GM04503 (cell line): ENCODE measurements around the gene WDR90.

ENCODE experiments used
- DNase-seq: peaks from one replicate; pipeline ENCODE4 v3.0.0-alpha.2; 2012; ENCODE audit warnings: low read depth

WDR90 gene

DNA sequence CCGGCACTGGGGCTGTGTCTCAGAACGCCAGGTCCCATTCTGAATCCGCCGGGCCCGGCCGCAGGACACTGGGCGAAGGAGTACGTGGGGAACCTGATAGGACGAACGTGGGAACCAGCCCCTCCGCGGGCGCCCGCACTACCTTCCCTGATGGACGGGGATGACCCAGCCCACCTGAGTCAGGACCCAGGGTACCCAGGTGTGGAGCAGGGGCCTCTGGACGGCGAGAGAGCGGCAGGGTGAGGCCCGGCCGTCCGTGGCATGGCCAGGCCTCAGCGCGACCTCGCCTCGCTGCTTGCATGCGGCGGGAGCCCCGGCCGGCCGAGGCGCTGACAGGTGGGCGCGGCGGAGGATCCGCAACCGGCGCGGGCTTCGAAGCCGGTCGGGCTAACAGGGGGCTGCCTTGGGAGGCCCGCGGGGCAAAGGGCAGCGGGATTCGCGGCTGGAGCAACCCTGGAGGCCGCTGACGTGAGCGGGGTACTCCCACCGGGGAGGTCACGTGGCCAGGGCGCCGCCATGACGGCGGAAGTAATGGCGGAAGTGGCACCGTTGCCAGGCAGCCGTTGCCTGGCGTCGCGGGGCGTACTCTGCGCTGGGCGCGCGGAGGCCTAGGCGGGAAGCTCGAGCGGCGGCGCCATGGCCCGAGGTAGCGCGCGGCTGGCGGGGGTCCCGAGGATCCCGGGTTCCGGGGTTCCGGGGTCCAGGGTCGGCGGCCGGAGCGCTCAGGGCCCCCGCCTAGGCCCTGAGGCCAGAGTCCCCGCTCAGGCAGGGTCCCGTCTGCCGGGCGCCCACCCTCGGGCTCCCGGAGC is at the start of gene WDR90:
TSS of gene WDR90 (plus strand) at position 585 of the 809 bp plus-strand sequence. CDS start at position 637, 52 bp downstream.
- no peak for DNase-seq

DNA sequence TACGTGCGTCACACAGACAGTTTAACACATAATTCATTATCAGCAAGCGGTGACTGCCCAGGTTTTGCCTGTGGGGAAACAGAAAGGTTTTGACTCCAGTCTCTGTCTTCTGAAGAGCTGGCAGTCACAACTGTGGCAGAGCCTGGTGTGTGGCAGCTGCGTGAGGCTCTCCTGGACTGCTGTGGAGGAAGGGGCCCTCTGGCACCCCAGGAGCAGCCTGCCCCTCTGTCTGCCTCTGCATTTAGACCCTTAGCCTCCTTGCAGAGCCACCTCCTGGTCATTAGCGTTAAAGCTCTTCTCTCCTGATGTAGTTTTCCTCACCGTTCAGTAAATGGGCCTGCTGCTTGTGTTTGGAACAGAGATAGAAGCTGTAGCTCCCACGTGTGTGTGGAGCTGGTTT is 48.4 kb upstream of the WDR90 start:
- no peak for DNase-seq

DNA sequence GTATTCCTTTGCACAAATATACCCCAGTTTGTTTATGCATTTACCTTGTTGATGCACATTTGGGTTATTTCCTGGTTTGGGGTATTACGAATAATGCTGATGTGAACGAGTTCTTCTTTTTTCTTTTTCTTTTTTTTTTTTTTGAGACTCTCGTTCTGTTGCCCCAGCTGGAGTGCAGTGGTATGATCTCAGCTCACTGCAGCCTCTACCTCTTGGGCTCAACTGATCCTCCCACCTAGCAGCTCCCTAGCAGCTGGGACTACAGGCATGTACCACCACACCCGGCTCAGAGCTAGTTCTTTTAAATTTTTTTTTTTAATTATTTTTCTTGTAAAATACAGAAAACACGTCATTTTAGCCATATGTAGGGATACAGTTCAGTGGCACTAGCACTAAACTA is 45.2 kb upstream of the WDR90 start:
- DNase-seq: no peak

DNA sequence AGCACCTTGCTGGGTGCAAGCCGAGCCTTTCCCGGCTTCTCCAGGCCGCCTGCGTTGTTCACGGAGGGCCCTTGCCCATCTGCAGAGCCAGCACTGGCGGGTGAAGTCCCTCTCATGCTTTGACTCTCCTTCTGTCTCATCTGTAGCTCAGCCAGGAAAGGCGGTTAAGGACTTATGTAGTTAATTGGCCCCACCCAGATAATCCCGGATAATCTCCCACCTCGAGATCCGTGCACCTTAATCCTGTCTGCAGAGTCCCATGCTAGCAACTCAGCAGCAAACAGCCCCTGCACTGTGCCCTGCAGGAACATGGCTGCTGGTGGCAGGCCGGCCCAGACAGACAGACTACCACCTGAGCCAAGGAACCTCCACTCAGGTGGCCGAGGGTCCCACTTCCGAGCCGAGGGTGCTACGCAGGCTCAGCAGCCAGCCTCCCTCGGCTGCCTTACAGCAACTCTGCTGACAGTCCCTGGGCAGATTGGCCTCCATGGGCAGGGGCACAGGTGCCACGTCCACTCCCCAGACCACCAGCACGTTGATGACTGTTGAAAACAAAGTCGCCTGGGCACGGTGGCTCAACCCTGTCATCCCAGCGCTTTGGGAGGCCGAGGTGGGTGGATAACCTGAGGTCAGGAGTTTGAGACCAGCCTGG is 42.4 kb upstream of the WDR90 start:
- no peak for DNase-seq

DNA sequence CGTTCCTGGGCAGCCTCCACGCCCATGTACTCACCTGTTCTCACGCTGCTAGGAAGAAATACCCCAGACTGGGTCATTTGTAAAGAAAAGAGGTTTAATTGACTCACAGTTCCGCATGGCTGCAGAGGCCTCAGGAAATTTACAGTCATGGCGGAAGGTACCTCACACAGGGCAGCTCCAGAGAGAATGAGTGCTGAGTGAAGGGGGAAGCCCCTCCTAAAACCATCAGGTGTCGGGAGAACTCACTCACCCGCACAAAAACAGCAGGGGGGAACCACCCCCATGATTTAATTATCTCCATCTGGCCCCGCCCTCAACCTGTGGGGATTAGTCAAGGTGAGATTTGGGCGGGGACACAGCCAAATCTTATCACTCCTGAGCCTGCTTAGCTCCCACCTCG is 41.1 kb upstream of the WDR90 start:
- no peak for DNase-seq

DNA sequence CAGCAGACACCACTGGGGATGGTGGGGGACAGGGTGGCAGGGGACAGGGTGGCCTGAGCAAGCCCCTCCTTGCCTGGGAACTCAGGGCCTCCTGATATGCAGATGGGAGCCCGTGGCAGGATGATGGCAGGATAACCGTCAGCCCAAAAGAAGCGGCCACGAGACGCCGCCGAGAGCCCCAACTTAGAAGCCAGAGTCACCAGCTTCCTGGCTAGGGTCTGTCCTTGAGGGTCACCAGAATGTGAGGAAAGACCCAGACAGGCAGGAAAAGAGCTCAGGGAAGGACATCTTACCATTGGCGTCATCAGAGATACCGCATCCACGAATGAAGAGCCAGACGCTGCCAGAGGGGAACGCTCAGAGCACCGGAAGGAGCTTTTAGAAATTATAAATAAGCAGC is 39.8 kb upstream of the WDR90 start:
- no peak for DNase-seq

DNA sequence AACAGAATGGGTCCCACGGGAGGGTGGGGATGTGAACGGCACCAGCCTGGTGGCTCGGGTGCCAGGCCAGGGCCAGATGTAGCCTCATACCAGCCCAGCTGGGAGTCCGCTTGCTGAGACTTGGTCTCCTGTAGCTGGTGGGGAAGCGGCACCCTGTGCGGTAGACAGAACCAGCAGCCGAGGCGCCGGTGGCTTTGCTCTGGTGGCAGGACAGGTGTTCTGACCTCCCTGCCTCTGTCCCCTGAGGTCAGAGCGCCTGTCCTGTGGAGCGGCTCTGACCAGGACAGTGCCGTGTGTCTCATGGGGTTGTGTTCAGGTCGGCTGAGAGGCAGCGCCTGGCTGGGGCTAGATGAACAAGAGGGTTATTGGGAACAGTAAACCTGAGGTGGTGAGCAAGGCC is 39.2 kb upstream of the WDR90 start:
- DNase-seq: no peak

DNA sequence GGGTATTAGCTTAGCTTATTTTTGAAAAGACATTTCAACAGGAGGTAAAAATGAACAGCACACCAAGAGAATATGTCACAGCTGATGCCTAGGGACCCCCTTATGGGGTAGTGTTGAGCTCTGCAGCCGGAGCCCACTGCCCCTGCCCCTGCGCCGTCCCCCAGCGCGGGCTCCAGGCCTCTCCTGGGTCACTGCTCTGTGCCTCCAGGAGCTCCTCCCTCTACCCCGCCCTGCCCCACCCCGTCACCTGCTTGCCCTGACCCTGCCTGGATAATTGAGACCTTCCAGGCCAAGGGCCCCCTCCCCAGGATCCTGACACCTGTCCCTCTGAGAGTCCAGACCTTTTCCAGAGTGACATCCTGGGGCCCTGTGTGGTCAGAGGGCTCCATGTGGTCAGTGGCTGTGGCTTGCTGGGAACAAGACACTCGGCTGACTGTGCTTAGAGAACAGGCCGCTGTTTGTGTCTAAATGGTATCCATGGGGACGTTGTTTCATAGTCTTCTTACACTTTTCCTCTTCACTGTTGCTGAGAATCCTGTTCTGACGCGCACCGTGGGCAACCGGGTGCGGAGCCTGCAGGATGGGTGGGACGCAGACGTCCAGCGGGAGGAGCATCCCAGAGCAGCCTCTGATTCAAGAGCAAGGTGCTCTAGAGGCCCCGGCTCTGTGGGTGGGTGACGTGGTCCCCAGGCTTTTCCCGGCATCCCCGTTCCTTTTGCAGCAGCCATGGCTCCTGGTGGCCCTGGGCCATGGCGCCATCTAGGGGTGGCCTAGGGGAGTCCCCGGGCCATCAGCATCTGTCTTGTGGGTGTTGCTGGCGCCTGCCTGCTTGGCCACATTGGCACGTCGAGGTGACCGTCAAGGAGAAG is 38.4 kb upstream of the WDR90 start:
- DNase-seq: no peak

DNA sequence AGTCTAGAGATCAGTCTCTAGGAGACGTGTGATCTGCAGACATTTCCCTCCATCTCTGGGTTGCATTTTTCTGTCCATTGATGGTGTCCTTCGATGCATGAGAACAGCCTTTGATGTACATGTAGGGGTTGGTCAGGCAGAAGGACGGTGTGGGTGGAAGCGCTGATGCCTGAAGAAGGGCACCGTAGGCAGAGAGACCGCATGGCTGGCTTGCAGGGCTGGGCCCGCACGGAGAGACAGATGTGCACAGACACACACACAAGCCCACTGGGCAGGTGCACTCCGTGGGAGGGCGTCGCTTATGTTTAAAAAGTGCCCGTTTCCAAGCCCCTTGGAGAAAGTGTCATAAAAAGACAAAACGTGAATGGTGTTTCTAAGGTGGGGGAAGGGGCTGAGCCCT is 34.0 kb upstream of the WDR90 start:
- no peak for DNase-seq

DNA sequence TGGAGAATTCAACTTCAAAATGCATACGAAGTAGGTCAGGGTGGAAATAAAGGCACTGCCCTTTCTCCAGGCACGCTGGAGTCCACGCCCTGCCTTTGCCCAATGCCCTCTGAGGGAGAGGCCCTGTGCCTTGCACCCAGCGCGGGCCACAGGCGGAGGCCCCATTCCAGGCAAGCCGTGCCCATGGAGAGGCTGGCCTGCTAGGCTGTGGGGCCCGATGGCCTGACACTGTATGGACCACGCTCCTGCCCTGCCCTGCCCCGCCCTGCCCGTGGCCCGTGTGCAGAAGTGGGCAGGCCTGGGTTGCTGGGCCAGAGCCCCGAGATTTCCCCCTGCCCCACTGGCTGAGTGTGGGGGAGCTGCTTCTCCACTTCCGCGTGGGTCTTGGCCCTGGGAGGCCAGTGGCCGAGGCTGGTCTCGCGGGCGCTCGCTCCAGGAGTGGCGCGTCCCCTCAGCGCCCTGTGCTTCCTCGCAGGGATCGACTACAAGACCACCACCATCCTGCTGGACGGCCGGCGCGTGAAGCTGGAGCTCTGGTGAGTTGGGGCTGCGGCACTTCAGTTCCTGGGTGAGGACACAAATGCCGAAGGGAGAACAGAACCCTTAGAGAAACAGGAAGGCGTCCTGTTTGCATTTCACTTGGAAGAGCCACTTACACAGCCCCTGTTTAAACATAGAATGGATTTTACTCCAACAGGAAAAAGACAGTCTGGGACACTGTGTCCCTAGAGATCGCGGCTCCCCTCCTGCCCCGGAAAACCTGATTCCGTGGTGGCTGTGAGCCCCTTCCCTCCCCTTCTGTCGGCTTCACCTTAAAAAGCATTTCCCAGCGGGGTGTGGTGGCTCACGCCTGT is 32.2 kb upstream of the WDR90 start:
- no peak for DNase-seq

DNA sequence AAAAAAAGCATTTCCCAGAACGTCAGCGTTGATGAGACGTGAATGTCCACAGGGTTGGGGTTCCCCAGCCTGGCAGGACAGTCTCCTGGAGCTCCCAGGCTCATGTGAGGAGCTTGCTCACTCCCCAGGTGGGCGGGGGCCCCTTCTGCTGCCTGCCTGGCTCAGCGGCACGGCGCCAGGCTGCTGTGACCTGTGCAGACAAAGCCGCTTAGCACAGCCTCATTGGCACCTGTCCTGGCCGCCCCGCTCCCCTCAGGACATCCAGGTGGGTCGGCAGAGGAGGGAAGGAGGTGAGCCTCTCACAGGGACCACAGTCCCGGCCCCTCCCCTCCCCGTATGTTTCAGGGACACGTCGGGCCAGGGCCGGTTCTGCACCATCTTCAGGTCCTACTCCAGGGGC is 31.3 kb upstream of the WDR90 start:
- DNase-seq: no peak

DNA sequence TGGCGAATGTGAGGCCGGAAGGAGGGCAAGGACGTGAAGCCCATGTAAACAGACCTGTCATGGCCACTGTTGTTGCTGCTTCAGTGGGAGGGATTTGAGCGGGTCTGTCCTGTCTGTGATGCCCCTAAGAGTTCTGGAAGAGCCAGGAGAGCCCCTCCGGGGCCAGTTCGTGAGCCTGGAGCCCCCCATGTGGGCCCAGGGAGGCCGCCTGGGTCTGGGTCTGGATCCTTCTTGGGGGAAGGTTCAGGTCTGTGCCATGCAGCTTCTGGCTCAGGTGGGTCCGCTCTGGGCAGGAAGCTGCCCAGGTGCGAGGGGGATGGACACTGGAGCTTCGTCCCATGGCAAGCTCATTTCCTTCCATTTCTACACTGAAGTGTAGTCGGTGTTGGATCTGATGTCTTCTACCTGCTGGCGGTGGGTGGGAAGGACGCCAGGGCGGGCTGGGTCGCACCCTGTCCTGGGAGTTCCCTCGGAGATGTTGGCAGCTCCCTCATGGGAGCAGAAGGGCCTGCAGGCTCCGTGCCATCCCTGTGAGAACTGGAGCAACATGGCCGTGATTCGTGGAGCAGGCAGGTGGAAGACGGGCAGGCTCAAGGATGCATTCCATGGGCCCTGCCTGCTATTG is 29.6 kb upstream of the WDR90 start:
- no peak for DNase-seq

DNA sequence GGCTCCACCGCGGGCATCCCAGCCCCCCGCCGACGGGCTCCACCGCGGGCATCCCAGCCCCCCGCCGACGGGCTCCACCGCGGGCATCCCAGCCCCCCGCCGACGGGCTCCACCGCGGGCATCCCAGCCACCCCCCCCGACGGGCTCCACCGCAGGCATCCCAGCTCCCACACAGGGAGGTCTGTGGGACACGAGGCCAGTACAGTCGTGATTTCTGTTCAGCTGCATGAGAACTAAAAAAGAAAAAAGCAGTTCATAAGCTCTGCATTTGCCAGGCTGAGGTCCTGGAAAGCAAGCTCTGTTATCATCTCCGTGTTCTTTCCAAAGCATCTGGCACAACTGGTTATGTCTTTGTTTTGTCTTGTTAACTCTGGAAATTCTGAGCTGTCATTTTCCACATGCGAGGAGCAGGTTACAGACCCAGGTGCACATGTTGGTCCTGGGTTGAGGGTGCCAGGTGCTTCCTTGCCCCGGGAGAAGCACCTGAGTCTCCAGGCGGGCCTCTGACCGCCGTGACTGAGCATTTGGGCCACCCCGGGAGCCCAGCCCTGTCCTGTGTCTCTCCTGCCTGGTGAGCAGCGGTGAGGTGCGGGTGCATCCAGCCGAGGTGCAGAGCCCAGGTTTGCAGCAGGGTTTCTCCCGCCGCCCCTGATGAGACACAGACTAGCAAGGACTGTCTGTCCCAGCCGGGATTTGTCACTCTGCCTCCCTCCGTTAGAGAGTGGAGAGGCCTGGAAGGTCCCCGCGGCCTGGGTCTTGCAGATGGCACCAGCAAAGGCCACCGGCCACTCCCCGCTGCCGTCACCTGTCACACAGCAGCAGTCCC is 28.3 kb upstream of the WDR90 start:
- no peak for DNase-seq

DNA sequence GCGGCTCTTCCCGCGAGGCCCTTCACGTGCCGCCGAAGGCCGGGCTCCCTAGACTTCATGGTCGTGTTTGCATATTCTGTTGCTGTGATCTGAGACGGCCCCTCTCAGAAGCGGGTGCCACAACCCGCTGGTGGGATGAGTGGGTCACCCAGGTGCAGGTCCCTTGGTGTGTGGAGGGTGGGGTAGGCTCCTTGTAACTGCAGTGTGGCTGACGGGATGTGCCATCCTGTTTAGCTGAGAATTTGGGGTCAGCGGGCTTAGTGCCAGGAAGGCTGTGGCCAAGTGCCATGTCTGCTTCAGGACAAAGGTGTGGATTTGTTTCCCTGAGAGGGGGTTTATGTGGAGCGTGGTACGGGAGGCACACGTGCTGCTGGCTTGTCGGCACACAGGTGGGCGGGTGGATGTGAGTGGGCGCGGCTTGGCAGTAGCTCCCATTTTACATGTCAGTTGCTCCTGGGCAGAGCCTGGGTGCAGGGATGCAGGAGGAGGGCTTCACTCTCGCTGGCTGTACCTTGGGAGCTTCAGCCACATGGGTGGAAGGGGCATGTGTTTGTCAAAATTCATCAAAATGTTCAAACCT is 27.5 kb upstream of the WDR90 start:
- DNase-seq: no peak

DNA sequence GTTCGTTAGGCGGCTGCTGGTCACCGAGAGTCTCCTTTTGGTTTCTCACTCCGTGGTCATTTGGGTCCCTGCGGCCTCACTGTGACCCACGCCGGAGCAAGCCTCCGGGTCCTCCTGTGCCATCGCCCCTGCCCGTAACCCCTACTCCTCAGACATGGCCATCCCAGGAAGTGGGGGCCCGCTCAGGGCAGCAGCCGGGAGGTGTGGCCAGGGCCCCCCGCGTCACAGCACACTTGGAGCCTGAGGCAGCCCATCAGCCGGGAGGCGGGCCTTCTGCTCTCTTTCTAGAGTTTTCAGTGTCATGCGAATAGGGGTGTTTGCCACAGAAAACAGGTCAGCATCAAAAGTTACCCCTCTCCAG is 26.3 kb upstream of the WDR90 start:
- no peak for DNase-seq

DNA sequence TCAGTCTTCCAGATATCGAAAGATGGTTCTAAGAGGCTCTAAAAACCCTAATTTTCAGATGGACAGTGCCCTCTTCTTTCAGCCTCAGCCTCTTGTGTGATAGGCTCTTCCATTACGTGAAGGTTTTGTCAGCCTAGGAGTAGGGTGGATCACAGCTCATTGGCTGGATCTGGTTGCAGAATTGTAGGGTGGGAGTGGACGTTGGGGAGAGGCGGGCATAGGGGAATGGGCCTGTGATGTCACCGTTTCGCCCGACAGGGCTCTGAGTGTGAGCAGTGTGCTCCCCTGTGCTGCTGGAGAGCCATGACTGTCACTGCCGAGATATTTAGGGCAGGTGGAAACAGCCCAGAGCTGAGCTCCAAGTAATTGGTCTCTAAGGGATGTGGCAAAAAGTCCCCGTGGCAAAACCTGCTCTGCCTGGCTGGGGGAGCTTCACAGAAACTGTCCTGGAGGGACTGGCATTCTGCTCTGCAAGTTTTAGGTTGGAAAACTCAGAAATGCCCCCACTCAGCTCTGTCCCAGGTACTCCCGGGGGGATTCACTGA is 24.6 kb upstream of the WDR90 start:
- no peak for DNase-seq

DNA sequence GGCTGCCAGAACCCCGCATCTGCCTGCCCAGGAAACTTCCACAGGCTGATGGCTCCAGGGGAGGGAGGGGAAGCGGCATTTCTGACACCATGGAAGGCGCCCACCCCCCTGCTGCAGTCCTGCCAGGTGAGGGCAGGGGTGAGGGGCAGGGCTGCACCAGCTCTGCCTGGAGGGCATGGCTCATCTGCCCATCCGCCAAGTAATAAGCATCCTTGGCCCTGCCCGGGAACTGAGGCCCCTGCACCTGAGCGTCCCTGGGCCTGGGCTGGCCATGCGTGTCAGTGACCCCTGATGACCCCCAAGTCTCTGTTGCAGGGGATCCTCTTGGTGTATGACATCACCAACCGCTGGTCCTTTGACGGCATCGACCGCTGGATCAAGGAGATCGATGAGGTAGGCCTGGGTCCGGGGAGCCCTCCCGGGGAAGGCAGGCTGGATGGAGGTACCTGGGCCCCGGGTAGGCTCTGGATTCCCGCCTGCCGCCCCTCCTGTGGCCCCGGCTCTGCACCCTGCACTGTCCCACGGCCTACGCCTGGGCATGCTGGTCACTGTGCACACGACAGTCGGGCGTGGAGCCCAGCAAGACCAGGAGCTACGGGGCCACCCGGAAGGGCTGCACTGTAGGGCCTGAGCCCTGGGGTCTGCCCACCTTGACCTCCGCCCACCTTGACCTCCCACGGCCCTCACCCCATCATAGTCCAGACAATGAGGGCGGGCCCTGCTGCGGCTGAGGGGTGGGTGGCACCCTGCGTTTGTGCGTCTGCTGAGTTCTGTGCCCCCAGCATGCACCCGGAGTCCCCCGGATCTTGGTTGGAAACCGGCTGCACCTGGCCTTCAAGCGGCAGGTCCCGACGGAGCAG is 23.8 kb upstream of the WDR90 start:
- no peak for DNase-seq

DNA sequence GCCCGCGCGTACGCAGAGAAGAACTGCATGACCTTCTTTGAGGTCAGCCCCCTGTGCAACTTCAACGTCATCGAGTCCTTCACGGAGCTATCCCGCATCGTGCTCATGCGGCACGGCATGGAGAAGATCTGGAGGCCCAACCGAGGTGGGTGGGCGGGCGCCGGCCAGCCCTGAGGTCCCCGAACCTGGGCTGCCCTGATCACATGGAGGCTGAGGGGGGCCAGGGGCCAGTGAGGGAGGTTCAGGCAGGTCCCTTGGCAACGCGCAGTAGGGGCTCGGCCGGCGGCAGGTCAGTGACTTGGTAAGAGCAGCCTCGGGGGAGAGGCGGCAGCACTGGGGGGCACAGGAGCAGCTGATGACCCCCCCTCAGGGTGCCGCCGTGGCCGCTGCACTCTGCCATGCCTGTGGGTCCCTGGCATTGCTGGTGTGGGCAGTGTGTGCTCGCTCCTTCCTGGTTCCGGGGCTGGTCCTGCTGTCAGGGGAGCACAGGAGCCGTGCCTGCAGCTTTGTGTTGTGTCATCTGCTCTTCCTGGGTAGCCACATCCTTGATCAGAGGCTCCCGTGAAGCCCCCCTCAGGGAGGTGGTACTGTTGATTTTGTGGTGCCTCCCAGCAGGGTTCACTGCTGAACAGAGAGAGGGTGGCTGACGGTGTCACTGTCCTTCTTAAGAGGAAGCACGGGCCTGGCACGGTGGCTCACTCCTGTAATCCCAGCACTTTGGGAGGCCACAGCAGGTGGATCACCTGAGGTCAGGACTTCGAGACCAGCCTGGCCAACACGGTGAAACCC is 23.0 kb upstream of the WDR90 start:
- no peak for DNase-seq
